ENCODE data around the gene ARHGEF10L.

ARHGEF10L gene

GRCh38 chr1:17711577-17711910 is 172.0 kb downstream of the ARHGEF10L start:
- no peak for DNase-seq
- H3K36me3 ChIP-seq (ENCODE audit: insufficient read depth, low read length) = no peaks in the 10 kb centered on the region
- no peaks in the 10 kb centered on the region for H3K27me3 ChIP-seq (ENCODE audit: insufficient read depth, low read length, poor library complexity)

DNA sequence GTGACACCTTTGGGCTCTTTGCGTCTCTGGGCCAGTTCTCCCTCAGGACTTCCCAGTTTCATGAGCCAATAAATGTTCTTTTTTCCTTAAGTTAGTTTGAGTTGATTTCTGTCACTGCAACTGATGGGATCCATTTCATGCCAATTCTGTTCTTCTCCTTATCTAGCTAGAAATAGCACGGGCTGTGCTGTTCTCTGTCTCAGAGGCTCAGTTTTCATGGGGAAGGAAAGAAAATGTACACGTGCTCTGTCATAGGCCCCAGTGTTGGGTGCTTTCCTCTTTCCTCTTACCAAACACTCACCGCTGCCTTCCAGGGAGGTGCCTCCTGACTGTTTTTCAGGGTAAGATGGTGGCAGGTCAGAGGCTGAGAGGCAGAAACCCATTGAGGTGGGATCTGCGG is 172.4 kb downstream of the ARHGEF10L start:
- H2AFZ ChIP-seq (ENCODE audit: low read depth, low read length) = no peak overlapping the region
- H3K9me3 ChIP-seq (ENCODE audit: insufficient read depth, low read length, severe bottlenecking) = no peaks in the 10 kb centered on the region
- H3K27ac ChIP-seq (ENCODE audit: low read length) = no peak overlapping the region
- H4K20me1 ChIP-seq (ENCODE audit: insufficient read depth, low read length) = peaks cover 4% of the 10 kb centered on the region; the same call in 1 of the 2 replicates
- H3K4me3 ChIP-seq (ENCODE audit: low read depth in 1 of 2, low read length in 2 of 2) = no peak overlapping the region
- DNase-seq = no peak
- H3K27me3 ChIP-seq (ENCODE audit: insufficient read depth, low read length, poor library complexity) = no peaks in the 10 kb centered on the region
- H3K4me2 ChIP-seq (ENCODE audit: insufficient read depth, low read length) = no peak overlapping the region
- H3K36me3 ChIP-seq (ENCODE audit: insufficient read depth, low read length) = no peaks in the 10 kb centered on the region
- H3K9ac ChIP-seq (ENCODE audit: low read depth, low read length) = no peak overlapping the region
- no peaks in the 10 kb centered on the region for H3K4me1 ChIP-seq (ENCODE audit: insufficient read depth, low read length)
- ATAC-seq (ENCODE audit: insufficient read depth, low read depth) = no peak
- H3K79me2 ChIP-seq (ENCODE audit: insufficient read depth, low read length) = no peaks in the 10 kb centered on the region
- TF ChIP-seq, protein P1, sequence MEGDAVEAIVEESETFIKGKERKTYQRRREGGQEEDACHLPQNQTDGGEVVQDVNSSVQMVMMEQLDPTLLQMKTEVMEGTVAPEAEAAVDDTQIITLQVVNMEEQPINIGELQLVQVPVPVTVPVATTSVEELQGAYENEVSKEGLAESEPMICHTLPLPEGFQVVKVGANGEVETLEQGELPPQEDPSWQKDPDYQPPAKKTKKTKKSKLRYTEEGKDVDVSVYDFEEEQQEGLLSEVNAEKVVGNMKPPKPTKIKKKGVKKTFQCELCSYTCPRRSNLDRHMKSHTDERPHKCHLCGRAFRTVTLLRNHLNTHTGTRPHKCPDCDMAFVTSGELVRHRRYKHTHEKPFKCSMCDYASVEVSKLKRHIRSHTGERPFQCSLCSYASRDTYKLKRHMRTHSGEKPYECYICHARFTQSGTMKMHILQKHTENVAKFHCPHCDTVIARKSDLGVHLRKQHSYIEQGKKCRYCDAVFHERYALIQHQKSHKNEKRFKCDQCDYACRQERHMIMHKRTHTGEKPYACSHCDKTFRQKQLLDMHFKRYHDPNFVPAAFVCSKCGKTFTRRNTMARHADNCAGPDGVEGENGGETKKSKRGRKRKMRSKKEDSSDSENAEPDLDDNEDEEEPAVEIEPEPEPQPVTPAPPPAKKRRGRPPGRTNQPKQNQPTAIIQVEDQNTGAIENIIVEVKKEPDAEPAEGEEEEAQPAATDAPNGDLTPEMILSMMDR (IDR thresholded peaks at IDR 0.05; ENCODE audit: borderline replicate concordance, extremely low read depth, low read length, poor library complexity, severe bottlenecking) = no peak
- TF ChIP-seq EZH2 (IDR thresholded peaks at IDR 0.05; ENCODE audit: borderline replicate concordance, low read depth, low read length, severe bottlenecking) = no peak

More at GRCh38 chr1:17711577-17711910, 172.0 kb downstream of the ARHGEF10L start:
- peaks cover 4% of the 10 kb centered on the region; the same call in 1 of the 2 replicates for H4K20me1 ChIP-seq (ENCODE audit: insufficient read depth, low read length)
- no peak overlapping the region for H3K9ac ChIP-seq (ENCODE audit: low read depth, low read length)
- no peak overlapping the region for H3K27ac ChIP-seq (ENCODE audit: low read length)
- H2AFZ ChIP-seq (ENCODE audit: low read depth, low read length) = no peak overlapping the region
- H3K4me2 ChIP-seq (ENCODE audit: insufficient read depth, low read length) = no peak overlapping the region
- H3K9me3 ChIP-seq (ENCODE audit: insufficient read depth, low read length, severe bottlenecking) = no peaks in the 10 kb centered on the region
- no peak for TF ChIP-seq EZH2 (IDR thresholded peaks at IDR 0.05; ENCODE audit: borderline replicate concordance, low read depth, low read length, severe bottlenecking)
- TF ChIP-seq, protein P1 (IDR thresholded peaks at IDR 0.05; ENCODE audit: borderline replicate concordance, extremely low read depth, low read length, poor library complexity, severe bottlenecking) = no peak
- no peaks in the 10 kb centered on the region for H3K4me1 ChIP-seq (ENCODE audit: insufficient read depth, low read length)
- no peak overlapping the region for H3K4me3 ChIP-seq (ENCODE audit: low read depth in 1 of 2, low read length in 2 of 2)
- no peaks in the 10 kb centered on the region for H3K79me2 ChIP-seq (ENCODE audit: insufficient read depth, low read length)
- ATAC-seq (ENCODE audit: insufficient read depth, low read depth) = no peak

DNA sequence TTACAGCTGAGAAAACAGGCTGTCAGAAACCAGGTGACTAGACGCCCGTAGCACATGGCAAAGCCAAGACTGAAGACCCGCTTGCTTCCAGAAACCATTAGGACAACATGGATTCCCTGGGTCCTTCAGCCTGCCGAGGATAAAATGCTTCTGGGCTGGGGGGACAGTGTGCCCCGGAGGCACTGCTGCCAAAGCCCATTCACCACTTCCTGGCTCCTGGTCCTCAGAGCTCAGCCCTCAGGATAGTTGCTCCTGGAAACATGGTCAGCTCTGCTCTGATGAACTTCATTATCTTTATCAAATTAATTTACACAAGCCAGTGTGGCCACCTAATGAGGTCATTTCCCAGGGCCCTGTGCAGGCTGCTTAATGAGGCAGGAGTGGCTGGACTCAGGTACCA is 174.5 kb downstream of the ARHGEF10L start:
- Histone ChIP-seq H3K4me2 (ENCODE audit: insufficient read depth, low read length) (no peak overlapping the region), H4K20me1 (ENCODE audit: insufficient read depth, low read length) (peaks cover 4% of the 10 kb centered on the region; the same call in 1 of the 2 replicates), H2AFZ (ENCODE audit: low read depth, low read length) (no peak overlapping the region), H3K79me2 (ENCODE audit: insufficient read depth, low read length) (no peaks in the 10 kb centered on the region), H3K36me3 (ENCODE audit: insufficient read depth, low read length) (no peaks in the 10 kb centered on the region), H3K9ac (ENCODE audit: low read depth, low read length) (no peak overlapping the region), H3K27me3 (ENCODE audit: insufficient read depth, low read length, poor library complexity) (no peaks in the 10 kb centered on the region), H3K4me1 (ENCODE audit: insufficient read depth, low read length) (no peaks in the 10 kb centered on the region), H3K27ac (ENCODE audit: low read length) (no peak overlapping the region), H3K9me3 (ENCODE audit: insufficient read depth, low read length, severe bottlenecking) (no peaks in the 10 kb centered on the region), H3K4me3 (ENCODE audit: low read depth in 1 of 2, low read length in 2 of 2) (no peak overlapping the region)
- DNase-seq (no peak), ATAC-seq (ENCODE audit: insufficient read depth, low read depth) (no peak)
- TF ChIP-seq, protein P1 (IDR thresholded peaks at IDR 0.05; ENCODE audit: borderline replicate concordance, extremely low read depth, low read length, poor library complexity, severe bottlenecking) = no peak
